GM18505 (cell line): Measurements from ENCODE around the gene RGS4.
"Not testable (repeated sequence)": the region's sequence is repeated elsewhere in the genome, so short reads cannot be mapped to it uniquely, and the experiment has no call there.

Experiments used
- ATAC-seq: cut with Tn5 transposase; IDR thresholded peaks from one replicate; pipeline ENCODE4 v1.9.1; 2021; ENCODE audit not compliant: unreplicated experiment
- POLR2A ChIP-seq: IDR thresholded peaks from 4 replicates; pipeline ENCODE4 v1.6.1; 2011; ENCODE audit warnings: borderline replicate concordance; ENCODE audit not compliant: insufficient read depth, insufficient read length; ENCODE audit errors: extremely low read depth

The RGS4 gene

GRCh38 chr1:163076044-163076443 lies 6.9 kb downstream of the RGS4 start:
- no peak for TF ChIP-seq POLR2A
- no peak for ATAC-seq

GRCh38 chr1:163076446-163076845 lies 7.3 kb downstream of the RGS4 start:
- ATAC-seq = no peak
- TF ChIP-seq POLR2A = no peak

- ATAC-seq = no peak
- TF ChIP-seq POLR2A = no peak
Measured at GRCh38 chr1:163076981-163077761, 8.0 kb downstream of the RGS4 start.

GRCh38 chr1:163082971-163083370 lies 13.8 kb downstream of the RGS4 start:
- ATAC-seq = no peak
- TF ChIP-seq POLR2A = no peak

GRCh38 chr1:163083690-163084089 lies 14.5 kb downstream of the RGS4 start:
- no peak for ATAC-seq
- no peak for TF ChIP-seq POLR2A

GRCh38 chr1:163084330-163084729 lies 15.2 kb downstream of the RGS4 start:
- ATAC-seq = no peak

GRCh38 chr1:163085041-163085903 lies 16.1 kb downstream of the RGS4 start:
- no peak for TF ChIP-seq POLR2A
- no peak for ATAC-seq

More at GRCh38 chr1:163084330-163084729, 15.2 kb downstream of the RGS4 start:
- TF ChIP-seq POLR2A = no peak

GRCh38 chr1:163085904-163086268 lies 16.7 kb downstream of the RGS4 start:
- no peak for ATAC-seq

GRCh38 chr1:163089117-163089516 lies 20.0 kb downstream of the RGS4 start:
- not testable (repeated sequence) for ATAC-seq

More at GRCh38 chr1:163085904-163086268, 16.7 kb downstream of the RGS4 start:
- no peak for TF ChIP-seq POLR2A

- no peak for ATAC-seq
- no peak for TF ChIP-seq POLR2A
Measured at GRCh38 chr1:163090321-163090945, 21.3 kb downstream of the RGS4 start.

- ATAC-seq = no peak
- TF ChIP-seq POLR2A = no peak
Measured at GRCh38 chr1:163093169-163093568, 24.0 kb downstream of the RGS4 start.

GRCh38 chr1:163093579-163093978 lies 24.4 kb downstream of the RGS4 start:
- no peak for TF ChIP-seq POLR2A
- no peak for ATAC-seq

- TF ChIP-seq POLR2A = no peak
- ATAC-seq = no peak
Measured at GRCh38 chr1:163094182-163094581, 25.0 kb downstream of the RGS4 start.
